SK-N-SH treated with all-trans-retinoic acid at 6 μM for 48 hours (cell line): ENCODE measurements around the gene NIPBL.

Experiments used
- ARNTL ChIP-seq: fragments of 450-650 bp; formaldehyde crosslinking; IDR thresholded peaks from 2 replicates; pipeline ENCODE4 v1.5.0; 2020; ENCODE audit warnings: low read depth, mild to moderate bottlenecking, moderate library complexity, borderline replicate concordance
- CSDC2 ChIP-seq: fragments of 250-450 bp; sonication (Bioruptor Pico); IDR thresholded peaks from 2 replicates; pipeline ENCODE4 v1.5.0; 2020; ENCODE audit warnings: mild to moderate bottlenecking, moderate library complexity
- RARB ChIP-seq: fragments of 250-450 bp; sonication (Bioruptor Pico); IDR thresholded peaks from 2 replicates; pipeline ENCODE4 v1.8.0; 2021; ENCODE audit warnings: mild to moderate bottlenecking, moderate library complexity
- SNAI2 ChIP-seq: fragments of 250-450 bp; sonication (Bioruptor Pico); IDR thresholded peaks from 2 replicates; pipeline ENCODE4 v1.5.0; 2020; ENCODE audit warnings: mild to moderate bottlenecking, moderate library complexity
- TCF4 ChIP-seq: fragments of 250-450 bp; sonication (Bioruptor Pico); IDR thresholded peaks from 2 replicates; pipeline ENCODE4 v1.8.0; 2021; ENCODE audit warnings: mild to moderate bottlenecking, moderate library complexity, borderline replicate concordance
- ZFP30 ChIP-seq: fragments of 450-650 bp; formaldehyde crosslinking; IDR thresholded peaks from 2 replicates; pipeline ENCODE4 v1.5.0; 2022; ENCODE audit warnings: mild to moderate bottlenecking, moderate library complexity
- ZNF565 ChIP-seq: fragments of 450-650 bp; formaldehyde crosslinking; conservative IDR thresholded peaks from 2 replicates; pipeline ENCODE4 v1.5.0; 2020; ENCODE audit warnings: low read depth, mild to moderate bottlenecking, moderate library complexity
- ZNF70 ChIP-seq: fragments of 450-650 bp; formaldehyde crosslinking; IDR thresholded peaks from 2 replicates; pipeline ENCODE4 v1.5.0; 2020; ENCODE audit warnings: mild to moderate bottlenecking, moderate library complexity
- ZNF8 ChIP-seq: fragments of 450-650 bp; formaldehyde crosslinking; IDR thresholded peaks from 2 replicates; pipeline ENCODE4 v1.5.0; 2020; ENCODE audit warnings: mild to moderate bottlenecking, moderate library complexity
- TF ChIP-seq, protein P1 (sequence below): fragments of 250-450 bp; sonication (Bioruptor Pico); IDR thresholded peaks from 2 replicates; pipeline ENCODE4 v1.8.0; 2020; ENCODE audit warnings: mild to moderate bottlenecking, moderate library complexity, borderline replicate concordance
- TF ChIP-seq, protein P2 (sequence below): fragments of 250-450 bp; sonication (Bioruptor Pico); IDR thresholded peaks from 2 replicates; pipeline ENCODE4 v1.5.1; 2021; ENCODE audit warnings: mild to moderate bottlenecking, moderate library complexity
- TF ChIP-seq, protein P3 (sequence below): fragments of 250-450 bp; sonication (Bioruptor Pico); IDR thresholded peaks from 2 replicates; pipeline ENCODE4 v1.5.0; 2020; ENCODE audit warnings: mild to moderate bottlenecking, moderate library complexity
- TF ChIP-seq, protein P4 (sequence below): fragments of 250-450 bp; sonication (Bioruptor Pico); IDR thresholded peaks from 2 replicates; pipeline ENCODE4 v1.5.1; 2020; ENCODE audit warnings: low read depth, mild to moderate bottlenecking, moderate library complexity
- TF ChIP-seq, protein P5 (sequence below): fragments of 250-450 bp; sonication (Bioruptor Pico); IDR thresholded peaks from 2 replicates; pipeline ENCODE4 v1.8.0; 2021; ENCODE audit warnings: low read depth, mild to moderate bottlenecking, moderate library complexity, borderline replicate concordance

DNA sequence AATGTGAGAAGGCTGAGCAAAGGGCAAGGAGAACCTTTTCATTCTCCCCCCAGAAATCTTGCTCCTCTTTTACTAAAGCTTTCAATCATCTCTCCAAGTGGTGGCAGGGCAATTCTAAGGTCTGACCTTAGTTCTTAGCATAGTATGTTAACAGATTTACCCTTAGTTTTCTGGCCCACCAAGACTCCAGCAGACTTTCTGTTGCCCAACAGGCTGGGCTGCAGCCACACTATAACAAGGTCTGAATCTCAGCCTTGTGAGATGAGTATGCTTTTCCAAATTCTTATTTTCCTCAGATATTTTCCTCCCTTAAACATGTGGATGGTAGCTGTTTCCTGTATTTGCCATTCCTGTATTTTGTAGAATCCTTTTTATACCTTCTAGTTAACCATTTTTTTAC is 69.5 kb downstream of the NIPBL start:
- TF ChIP-seq ZNF8 (no peak), TCF4 (CRISPR knock-in tag) (no peak), ARNTL (CRISPR knock-in tag) (no peak), RARB (CRISPR knock-in tag) (no peak), ZNF70 (CRISPR knock-in tag) (no peak), ZFP30 (no peak), ZNF565 (no peak), SNAI2 (CRISPR knock-in tag) (no peak), CSDC2 (no peak)
- TF ChIP-seq, protein P1, sequence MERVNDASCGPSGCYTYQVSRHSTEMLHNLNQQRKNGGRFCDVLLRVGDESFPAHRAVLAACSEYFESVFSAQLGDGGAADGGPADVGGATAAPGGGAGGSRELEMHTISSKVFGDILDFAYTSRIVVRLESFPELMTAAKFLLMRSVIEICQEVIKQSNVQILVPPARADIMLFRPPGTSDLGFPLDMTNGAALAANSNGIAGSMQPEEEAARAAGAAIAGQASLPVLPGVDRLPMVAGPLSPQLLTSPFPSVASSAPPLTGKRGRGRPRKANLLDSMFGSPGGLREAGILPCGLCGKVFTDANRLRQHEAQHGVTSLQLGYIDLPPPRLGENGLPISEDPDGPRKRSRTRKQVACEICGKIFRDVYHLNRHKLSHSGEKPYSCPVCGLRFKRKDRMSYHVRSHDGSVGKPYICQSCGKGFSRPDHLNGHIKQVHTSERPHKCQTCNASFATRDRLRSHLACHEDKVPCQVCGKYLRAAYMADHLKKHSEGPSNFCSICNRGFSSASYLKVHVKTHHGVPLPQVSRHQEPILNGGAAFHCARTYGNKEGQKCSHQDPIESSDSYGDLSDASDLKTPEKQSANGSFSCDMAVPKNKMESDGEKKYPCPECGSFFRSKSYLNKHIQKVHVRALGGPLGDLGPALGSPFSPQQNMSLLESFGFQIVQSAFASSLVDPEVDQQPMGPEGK (CRISPR knock-in tag), result no peak
- TF ChIP-seq, protein P2, sequence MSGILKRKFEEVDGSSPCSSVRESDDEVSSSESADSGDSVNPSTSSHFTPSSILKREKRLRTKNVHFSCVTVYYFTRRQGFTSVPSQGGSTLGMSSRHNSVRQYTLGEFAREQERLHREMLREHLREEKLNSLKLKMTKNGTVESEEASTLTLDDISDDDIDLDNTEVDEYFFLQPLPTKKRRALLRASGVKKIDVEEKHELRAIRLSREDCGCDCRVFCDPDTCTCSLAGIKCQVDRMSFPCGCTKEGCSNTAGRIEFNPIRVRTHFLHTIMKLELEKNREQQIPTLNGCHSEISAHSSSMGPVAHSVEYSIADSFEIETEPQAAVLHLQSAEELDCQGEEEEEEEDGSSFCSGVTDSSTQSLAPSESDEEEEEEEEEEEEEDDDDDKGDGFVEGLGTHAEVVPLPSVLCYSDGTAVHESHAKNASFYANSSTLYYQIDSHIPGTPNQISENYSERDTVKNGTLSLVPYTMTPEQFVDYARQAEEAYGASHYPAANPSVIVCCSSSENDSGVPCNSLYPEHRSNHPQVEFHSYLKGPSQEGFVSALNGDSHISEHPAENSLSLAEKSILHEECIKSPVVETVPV (CRISPR knock-in tag), result no peak
- TF ChIP-seq, protein P3, sequence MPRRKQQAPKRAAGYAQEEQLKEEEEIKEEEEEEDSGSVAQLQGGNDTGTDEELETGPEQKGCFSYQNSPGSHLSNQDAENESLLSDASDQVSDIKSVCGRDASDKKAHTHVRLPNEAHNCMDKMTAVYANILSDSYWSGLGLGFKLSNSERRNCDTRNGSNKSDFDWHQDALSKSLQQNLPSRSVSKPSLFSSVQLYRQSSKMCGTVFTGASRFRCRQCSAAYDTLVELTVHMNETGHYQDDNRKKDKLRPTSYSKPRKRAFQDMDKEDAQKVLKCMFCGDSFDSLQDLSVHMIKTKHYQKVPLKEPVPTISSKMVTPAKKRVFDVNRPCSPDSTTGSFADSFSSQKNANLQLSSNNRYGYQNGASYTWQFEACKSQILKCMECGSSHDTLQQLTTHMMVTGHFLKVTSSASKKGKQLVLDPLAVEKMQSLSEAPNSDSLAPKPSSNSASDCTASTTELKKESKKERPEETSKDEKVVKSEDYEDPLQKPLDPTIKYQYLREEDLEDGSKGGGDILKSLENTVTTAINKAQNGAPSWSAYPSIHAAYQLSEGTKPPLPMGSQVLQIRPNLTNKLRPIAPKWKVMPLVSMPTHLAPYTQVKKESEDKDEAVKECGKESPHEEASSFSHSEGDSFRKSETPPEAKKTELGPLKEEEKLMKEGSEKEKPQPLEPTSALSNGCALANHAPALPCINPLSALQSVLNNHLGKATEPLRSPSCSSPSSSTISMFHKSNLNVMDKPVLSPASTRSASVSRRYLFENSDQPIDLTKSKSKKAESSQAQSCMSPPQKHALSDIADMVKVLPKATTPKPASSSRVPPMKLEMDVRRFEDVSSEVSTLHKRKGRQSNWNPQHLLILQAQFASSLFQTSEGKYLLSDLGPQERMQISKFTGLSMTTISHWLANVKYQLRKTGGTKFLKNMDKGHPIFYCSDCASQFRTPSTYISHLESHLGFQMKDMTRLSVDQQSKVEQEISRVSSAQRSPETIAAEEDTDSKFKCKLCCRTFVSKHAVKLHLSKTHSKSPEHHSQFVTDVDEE (CRISPR knock-in tag), result no peak
- TF ChIP-seq, protein P4, sequence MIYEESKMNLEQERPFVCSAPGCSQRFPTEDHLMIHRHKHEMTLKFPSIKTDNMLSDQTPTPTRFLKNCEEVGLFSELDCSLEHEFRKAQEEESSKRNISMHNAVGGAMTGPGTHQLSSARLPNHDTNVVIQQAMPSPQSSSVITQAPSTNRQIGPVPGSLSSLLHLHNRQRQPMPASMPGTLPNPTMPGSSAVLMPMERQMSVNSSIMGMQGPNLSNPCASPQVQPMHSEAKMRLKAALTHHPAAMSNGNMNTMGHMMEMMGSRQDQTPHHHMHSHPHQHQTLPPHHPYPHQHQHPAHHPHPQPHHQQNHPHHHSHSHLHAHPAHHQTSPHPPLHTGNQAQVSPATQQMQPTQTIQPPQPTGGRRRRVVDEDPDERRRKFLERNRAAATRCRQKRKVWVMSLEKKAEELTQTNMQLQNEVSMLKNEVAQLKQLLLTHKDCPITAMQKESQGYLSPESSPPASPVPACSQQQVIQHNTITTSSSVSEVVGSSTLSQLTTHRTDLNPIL (CRISPR knock-in tag), result no peak
- TF ChIP-seq, protein P5, sequence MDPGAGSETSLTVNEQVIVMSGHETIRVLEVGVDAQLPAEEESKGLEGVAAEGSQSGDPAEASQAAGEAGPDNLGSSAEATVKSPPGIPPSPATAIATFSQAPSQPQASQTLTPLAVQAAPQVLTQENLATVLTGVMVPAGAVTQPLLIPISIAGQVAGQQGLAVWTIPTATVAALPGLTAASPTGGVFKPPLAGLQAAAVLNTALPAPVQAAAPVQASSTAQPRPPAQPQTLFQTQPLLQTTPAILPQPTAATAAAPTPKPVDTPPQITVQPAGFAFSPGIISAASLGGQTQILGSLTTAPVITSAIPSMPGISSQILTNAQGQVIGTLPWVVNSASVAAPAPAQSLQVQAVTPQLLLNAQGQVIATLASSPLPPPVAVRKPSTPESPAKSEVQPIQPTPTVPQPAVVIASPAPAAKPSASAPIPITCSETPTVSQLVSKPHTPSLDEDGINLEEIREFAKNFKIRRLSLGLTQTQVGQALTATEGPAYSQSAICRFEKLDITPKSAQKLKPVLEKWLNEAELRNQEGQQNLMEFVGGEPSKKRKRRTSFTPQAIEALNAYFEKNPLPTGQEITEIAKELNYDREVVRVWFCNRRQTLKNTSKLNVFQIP (CRISPR knock-in tag), result no peak
